T47D (cell line): ENCODE results near the gene CDC7.
"Not testable (repeated sequence)": the region's sequence is repeated elsewhere in the genome, so short reads cannot be mapped to it uniquely, and the experiment has no call there.

Source experiments
- DNase-seq, 2 experiments: peaks; one replicate each; pipeline versions ENCODE4 v3.0.0 to v3.0.0-alpha.2; 2011 to 2012; ENCODE audit warnings: low read depth in 1 of 2, low spot score in 1 of 2
- JUND ChIP-seq: IDR thresholded peaks from 2 replicates; pipeline ENCODE4 v1.6.1; 2012; ENCODE audit warnings: low read depth
- in situ Hi-C: cut with HindIII; loops from 2 replicates; pipeline ENCODE4 v1.10.0; 2016; ENCODE audit warnings: low sequenced_read_pairs, low pct_unique_long_range_greater_than_20kb

CDC7 gene

DNA sequence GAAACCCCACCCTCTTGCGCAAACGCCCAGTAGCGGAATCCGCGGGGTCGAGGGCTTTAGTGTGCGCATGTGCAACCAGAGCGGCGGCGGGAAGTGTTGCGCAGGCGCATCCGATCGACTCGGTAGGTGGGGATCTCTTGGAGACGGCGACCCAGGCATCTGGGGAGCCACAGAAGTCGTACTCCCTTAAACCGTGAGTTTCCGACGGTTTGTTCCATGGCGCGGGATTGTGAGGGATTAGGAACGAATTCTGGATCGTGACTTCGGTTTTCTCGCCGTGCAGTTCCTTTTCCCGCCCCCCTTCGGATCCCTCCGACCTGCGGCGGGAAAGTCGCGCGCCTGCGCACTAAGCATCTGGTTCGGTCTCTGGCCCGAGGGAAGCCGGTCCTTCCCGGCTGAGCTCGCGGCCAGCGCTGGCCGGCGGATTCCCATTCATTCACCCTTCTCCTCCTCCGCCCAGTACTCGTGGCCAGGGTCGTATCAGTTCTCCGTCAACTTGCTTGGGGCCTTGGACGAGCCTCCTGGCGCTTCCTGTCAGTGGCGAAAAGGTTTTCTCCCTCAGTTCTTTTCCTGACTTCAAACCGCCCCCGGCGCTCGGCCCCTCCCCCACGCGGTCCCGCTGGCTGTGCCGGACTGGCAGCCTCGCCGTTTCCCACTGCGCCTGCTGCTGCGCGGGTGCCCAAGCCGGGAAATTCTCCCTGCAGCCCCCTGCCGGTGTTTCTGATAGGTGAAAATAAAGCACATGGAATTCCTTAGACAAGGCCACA lies at the start of gene CDC7:
Gene CDC7 (plus strand): TSS at position 96 of the 767 bp plus-strand sequence. CDS start 866 bp downstream, outside the sequence.
- in situ Hi-C loops, result no loop called here
- TF ChIP-seq JUND, result no peak
- DNase-seq, result peak; percentile 46 to 79

DNA sequence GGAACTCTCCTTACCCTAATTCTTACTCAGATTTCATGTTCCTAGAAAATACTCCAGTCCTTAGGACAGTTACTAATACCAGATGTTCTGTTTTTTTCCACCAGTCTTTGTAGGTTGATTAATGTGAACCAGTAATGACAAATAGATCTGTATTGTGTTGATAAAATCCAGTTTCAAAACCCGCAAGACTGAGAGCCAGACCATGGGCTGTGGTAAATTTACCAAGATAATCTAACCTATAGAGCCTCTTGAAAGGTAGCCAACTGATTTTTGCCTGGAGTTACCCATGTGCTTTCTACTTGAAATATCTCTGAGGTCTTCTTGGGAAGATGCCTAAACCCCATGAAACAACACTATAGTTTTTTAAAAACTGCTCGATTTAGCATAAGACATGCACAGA lies 46.5 kb upstream of the CDC7 start:
- no peak for DNase-seq
- TF ChIP-seq JUND, result no peak
- in situ Hi-C loops, result no loop called here

DNA sequence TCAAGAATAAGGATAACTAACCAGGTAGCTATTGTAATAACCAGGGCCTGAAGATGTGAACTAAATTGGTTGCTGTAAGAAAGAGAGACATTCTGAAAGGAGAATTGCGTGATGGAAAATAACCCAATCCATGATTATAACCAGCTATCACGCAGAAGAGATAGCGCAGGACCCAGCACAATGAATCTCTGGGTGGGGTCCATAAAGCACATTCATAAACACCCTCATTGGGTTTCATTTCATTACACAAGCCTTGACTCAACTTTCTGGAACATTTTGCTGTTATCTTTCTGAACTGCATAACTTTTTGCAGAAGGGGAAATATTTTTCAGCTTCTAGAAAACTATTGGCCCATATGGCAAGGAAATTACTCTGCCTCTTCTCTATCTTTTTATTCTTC lies 45.3 kb upstream of the CDC7 start:
- no peak for TF ChIP-seq JUND
- in situ Hi-C loops, result no loop called here
- DNase-seq, result no peak

DNA sequence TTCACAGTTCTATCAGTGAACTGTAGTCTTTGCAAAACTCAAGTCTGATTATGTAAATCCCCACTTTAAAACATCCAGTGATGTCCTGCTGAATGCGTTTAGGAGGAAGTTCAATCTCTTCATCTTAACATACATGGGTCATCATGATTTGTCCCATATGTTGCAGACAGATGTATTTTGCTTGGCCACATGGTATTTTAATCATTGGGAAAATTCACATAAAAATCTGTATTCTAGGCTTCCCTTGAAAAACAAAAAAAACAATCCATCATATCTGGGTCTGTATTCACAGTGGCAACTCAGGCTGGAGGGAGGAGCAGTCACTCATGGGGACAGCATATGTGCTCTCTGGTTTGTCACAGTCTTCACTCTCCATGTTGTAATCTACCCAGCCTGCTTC lies 44.8 kb upstream of the CDC7 start:
- in situ Hi-C loops, result no loop called here
- TF ChIP-seq JUND, result no peak

DNA sequence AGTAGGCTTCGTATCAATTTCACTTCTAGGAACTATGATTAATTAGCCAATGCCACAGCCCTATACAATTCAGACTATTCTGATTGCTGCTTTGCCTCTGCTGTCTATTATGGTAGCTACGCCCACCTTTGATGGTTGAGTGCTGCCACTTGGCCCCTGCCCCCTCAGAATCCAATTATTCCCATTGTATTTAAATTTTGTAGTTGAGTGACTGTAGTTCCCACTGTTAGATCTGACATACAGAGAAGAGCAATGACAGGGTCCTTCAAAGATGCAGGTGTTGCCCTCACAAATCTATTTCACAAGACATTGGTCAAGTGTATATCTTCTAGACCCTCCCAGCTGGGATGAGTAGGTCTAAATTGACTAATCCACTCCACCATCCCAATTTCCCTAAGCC lies 35.3 kb upstream of the CDC7 start:
- in situ Hi-C loops, DNase-seq: not testable (repeated sequence)

More for the DNA sequence above, 44.8 kb upstream of the CDC7 start:
- no peak for DNase-seq

DNA sequence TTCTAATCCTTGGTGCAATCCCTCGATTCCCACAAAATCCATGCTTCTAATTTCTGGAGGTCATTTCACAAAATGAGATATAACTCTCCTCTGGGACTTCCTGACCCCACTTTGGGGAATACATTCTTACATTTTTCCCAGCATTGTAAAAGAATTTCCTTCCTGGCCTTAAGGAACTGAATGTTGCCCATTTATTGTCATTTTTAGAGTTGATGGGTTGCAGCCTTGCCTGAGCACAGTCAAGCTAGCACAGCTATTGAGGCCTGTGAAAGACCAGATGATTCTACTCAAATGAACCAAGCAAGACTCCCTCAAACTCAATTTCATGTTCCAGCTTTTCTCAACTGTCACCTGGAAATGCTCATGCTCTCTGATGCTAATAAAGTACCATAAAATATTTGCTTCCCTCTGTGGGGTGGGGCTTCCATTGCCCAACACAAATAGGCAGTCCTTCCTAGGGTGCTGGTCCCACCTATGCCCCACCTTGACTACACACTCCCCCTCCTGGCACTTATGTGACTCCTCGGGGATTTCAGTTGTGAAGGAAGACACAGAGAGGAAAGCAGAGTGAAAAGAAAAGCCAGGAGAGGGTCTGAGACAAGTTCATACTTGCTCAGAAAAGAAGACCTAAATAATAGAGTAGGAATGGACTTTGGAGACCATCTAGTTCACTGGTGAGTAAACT lies 24.0 kb upstream of the CDC7 start:
- no peak for DNase-seq
- TF ChIP-seq JUND, result no peak
- in situ Hi-C loops, result no loop called here

DNA sequence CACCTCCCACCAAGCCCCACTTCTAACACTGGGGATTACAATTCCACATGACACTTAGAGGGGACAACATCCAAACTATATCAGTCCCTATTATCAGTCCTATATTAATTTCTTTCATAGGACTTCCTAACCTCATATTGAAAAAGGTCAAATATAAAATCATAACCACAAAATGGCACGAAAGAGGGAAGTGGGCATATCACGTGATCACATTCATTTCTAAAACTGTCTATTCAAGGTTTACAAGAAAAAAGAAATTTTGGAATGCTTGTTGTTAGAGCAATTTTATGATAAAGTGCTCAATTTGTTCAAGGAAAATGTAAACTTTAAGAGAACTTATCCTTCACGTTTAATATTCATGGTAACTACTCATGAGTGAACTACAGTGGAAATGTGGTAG lies 13.2 kb upstream of the CDC7 start:
- in situ Hi-C loops, result no loop called here
- no peak for TF ChIP-seq JUND
- DNase-seq, result no peak

DNA sequence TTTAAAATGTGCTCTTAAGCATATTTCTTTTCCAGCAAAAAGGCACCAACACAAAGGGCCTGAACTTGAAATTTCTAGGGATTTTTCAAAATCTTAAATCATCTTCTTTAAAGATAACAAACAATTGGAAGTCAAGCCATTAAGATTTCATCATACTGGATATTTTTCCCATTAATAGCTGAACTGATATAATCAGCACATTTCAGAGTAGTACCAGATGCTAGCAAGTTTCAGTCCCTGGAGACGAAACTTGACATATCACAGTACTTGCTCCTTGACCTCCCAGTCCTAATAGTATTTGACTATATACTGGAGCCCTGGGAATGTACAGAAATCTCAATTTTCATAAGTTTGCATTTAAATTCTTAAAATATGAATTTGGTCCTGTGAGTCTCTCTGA lies 10.2 kb upstream of the CDC7 start:
- DNase-seq, result no peak
- in situ Hi-C loops, result no loop called here
- no peak for TF ChIP-seq JUND

DNA sequence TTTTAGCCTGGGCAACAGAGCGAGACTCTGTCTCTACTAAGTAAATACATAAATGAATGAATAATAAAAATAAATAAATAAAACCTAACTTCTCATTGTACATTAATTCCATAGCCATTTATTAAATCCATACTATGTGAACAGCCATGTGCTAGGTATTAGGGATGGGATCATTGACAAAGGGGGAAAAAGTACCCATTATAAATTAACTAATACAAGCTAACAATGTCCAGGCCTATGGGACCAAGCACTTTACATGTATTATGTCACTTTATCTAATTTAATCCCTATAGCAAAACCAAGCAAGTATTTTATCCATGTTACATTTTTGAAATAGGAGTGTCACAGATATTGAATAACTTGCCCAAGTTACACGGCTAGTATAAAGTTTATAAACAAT lies 2.6 kb upstream of the CDC7 start:
- no peak for DNase-seq
- in situ Hi-C loops, result no loop called here
- no peak for TF ChIP-seq JUND

DNA sequence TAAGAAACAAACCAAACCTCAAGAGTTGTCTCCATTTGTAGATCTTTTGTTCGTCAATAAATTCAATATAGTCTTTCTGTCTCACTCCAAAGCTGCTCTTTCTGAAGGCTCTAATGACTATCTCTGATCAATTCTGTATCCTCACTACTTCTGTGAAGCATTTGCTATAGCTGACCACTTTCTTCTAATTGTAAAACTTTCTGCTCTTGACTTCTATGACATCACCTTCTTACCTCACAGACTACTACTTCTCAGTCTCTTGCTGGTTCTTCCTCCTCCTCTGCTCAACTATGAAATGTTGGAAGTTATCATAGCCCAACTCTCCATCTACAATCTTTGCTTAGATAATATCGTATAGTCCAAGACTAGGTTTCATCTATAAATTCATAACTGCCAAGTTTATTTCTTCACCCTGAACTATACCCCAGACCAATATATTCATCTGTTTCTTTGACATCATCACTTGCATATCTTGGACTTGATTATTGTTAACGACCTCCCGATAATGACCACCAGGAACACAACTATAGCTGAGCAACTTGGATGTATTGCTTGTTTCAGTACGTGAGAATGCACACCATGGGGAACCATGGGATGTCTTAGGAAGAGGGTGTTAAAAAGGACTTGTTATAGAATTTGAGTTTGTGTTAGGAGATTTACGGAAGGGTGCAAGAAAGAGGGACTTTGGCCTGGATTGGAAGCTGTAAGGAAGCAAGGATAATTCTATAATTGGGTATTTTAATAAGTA lies 2.0 kb upstream of the CDC7 start:
- no peak for TF ChIP-seq JUND
- in situ Hi-C loops, result no loop called here
- no peak for DNase-seq

DNA sequence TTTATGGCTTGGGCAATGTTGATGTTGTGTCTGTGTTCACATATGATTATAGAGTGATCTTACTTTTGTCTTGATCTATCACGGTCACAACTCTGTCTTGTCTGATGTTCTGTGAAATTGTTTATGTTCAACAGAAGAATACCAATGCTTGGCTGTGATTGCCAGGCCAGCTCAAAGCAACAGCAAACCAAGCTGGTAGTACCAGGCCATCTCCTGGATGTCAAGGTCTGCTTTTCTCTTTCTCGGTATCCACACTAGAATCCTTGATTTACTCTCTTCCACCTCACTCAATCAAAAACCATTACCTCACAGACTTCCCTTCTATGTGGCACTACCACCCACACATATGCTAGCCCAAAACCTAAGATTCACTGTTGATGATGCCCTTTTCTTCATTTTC lies 1.3 kb upstream of the CDC7 start:
- in situ Hi-C loops, result no loop called here
- DNase-seq, result no peak
- no peak for TF ChIP-seq JUND

DNA sequence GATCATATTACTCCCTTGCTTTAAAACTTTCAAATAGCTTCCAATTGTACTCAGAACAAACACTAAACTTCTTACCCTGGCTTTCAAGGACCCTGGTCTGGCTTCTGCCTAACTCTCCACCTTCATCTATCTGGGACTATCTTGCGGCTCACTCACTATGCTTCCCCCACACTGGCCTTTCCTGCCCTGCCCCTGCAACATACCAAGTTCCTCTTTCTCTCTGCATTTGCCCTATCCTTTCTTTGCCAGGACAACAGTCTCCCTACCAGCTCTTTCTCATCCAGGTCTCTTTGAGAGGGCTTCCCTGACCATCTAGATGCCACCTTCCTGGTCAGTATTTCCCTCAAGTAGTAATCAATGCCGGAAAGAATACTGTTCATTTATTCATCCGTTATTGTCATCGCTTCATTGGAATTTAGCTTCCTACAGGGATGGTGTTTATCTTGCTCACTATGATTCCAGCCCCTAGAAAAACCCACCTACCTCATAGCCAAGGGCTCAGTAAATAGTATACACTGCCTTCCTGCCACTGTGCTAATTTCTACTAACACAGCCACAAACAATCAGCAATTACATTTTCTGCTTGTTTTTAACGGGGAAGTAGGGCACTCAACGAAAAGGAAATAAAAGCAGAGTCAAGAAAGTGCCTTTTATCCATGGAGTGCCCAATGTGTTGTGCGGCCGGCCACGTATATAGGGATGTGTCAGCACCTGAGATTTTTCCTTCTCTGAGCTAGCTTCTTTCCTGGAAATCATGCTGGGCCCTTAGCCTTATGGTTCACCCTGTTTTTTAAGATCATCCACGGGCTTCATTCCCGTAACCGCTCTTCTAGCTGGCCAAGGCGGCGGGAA lies 521 bp upstream of the CDC7 start:
- in situ Hi-C loops, result no loop called here
- no peak for TF ChIP-seq JUND
- no peak for DNase-seq
